Peyer's patch (tissue), 4 donors: ENCODE measurements around the gene USP43. TPM values are rescaled to one million over a fixed set of nuclear protein-coding genes. Genes with fewer than 3 reads are reported as not detected.
"Not testable (repeated sequence)": the region's sequence is repeated elsewhere in the genome, so short reads cannot be mapped to it uniquely, and the experiment has no call there.

Experiments
- DNase-seq, 3 donors: peaks; one replicate each; pipeline ENCODE4 v3.0.0-alpha.2; 2017 to 2019
- H3K27ac ChIP-seq, 4 donors: fragments of 200-600 bp; sonication (generic); one replicate each; pipeline ENCODE4 v1.5.1; 2016 to 2019
- H3K27me3 ChIP-seq, 2 donors: fragments of 200-600 bp; sonication (generic); one replicate each; pipeline ENCODE4 v1.5.1; 2019
- H3K36me3 ChIP-seq, 3 donors: fragments of 200-600 bp; sonication (generic); one replicate each; pipeline ENCODE4 v1.5.1; 2016 to 2019
- H3K4me1 ChIP-seq, 4 donors: fragments of 200-600 bp; sonication (generic); one replicate each; pipeline ENCODE4 v1.5.1; 2016 to 2019
- H3K4me3 ChIP-seq, 4 donors: fragments of 200-600 bp; sonication (generic); 1 replicate in 3 of 4; 2 replicates in 1 of 4; pipeline ENCODE4 v1.5.1; 2016 to 2019; ENCODE audit warnings: mild to moderate bottlenecking in 1 of 4
- H3K9me3 ChIP-seq, 4 donors: fragments of 200-600 bp; sonication (generic); one replicate each; pipeline ENCODE4 v1.5.1; 2016 to 2019; ENCODE audit warnings: mild to moderate bottlenecking in 1 of 4
- CTCF ChIP-seq, 6 experiments: fragments of 450-650 bp in 4 of 6; fragments of 200-600 bp in 2 of 6; sonication (generic) in 1 of 6; IDR thresholded peaks; one replicate each; pipeline ENCODE4 v1.5.1; 2017 to 2019; ENCODE audit warnings: antibody characterized with exemption in 6 of 6, mild to moderate bottlenecking in 3 of 6, moderate library complexity in 1 of 6
- POLR2A ChIP-seq, 2 donors: fragments of 450-650 bp; IDR thresholded peaks; one replicate each; pipeline ENCODE4 v1.5.1; 2017; ENCODE audit warnings: antibody characterized with exemption in 2 of 2, mild to moderate bottlenecking in 2 of 2, moderate library complexity in 2 of 2
- total RNA-seq, 4 donors: library from RNA; depleted of rRNA; stranded (reverse); fragments of >200 nt; gene quantifications; one replicate each; pipeline ENCODE4 v1.1.0, GENCODE V29; 2016

The USP43 gene
- total RNA-seq, 4 donors from 2014 or later: 7.4 to 34.8 (median 21.5) TPM

- H3K4me3 ChIP-seq: peak overlapping the region in 3 of 4 donors; percentile 44 to 90 (median 64)
- no peak for TF ChIP-seq POLR2A (IDR thresholded peaks at IDR 0.05)
- no peak for TF ChIP-seq CTCF (IDR thresholded peaks at IDR 0.05)
Observed at GRCh38 chr17:9647014-9647413, 1.7 kb downstream of the USP43 start.

GRCh38 chr17:9648521-9649110 lies 3.3 kb downstream of the USP43 start:
- Histone ChIP-seq H3K27ac (no peak overlapping the region), H3K4me1 (peaks cover 0 to 15% (median 0%) of the 10 kb centered on the region in 4 donors), H3K36me3 (no peaks in the 10 kb centered on the region), H3K27me3 (no peaks in the 10 kb centered on the region), H3K9me3 (no peaks in the 10 kb centered on the region), H3K4me3 (no peak overlapping the region)
- no peak for TF ChIP-seq CTCF (IDR thresholded peaks at IDR 0.05)
- no peak for TF ChIP-seq POLR2A (IDR thresholded peaks at IDR 0.05)
- DNase-seq: no peak

More at GRCh38 chr17:9647014-9647413, 1.7 kb downstream of the USP43 start:
- H3K9me3 ChIP-seq: no peaks in the 10 kb centered on the region
- DNase-seq: no peak
- H3K36me3 ChIP-seq: no peaks in the 10 kb centered on the region
- H3K27me3 ChIP-seq: no peaks in the 10 kb centered on the region
- H3K27ac ChIP-seq: no peak overlapping the region
- peaks cover 0 to 15% (median 0%) of the 10 kb centered on the region in 4 donors for H3K4me1 ChIP-seq

- peak in 1 of 3 donors; percentile 50 for DNase-seq
- H3K4me3 ChIP-seq: no peak overlapping the region
- H3K36me3 ChIP-seq: no peaks in the 10 kb centered on the region
- H3K27ac ChIP-seq: peak overlapping the region in 1 of 4 donors; percentile 33
- no peak for TF ChIP-seq CTCF (IDR thresholded peaks at IDR 0.05)
- no peak for TF ChIP-seq POLR2A (IDR thresholded peaks at IDR 0.05)
- no peaks in the 10 kb centered on the region for H3K27me3 ChIP-seq
- H3K9me3 ChIP-seq: no peaks in the 10 kb centered on the region
- peaks cover 0 to 7% (median 0%) of the 10 kb centered on the region in 4 donors for H3K4me1 ChIP-seq
Observed at GRCh38 chr17:9658593-9659211, 13.4 kb downstream of the USP43 start.

- Histone ChIP-seq H3K4me1 (peaks cover 0 to 7% (median 0%) of the 10 kb centered on the region in 4 donors), H3K4me3 (no peak overlapping the region), H3K27me3 (no peaks in the 10 kb centered on the region), H3K27ac (no peak overlapping the region), H3K9me3 (no peaks in the 10 kb centered on the region), H3K36me3 (no peaks in the 10 kb centered on the region)
- TF ChIP-seq POLR2A (IDR thresholded peaks at IDR 0.05) (no peak), CTCF (IDR thresholded peaks at IDR 0.05) (no peak)
- DNase-seq: no peak
Observed at GRCh38 chr17:9661027-9661426, 15.7 kb downstream of the USP43 start.

GRCh38 chr17:9663511-9663910 lies 18.2 kb downstream of the USP43 start:
- H3K27me3 ChIP-seq, H3K36me3 ChIP-seq, DNase-seq, H3K9me3 ChIP-seq, H3K27ac ChIP-seq, H3K4me3 ChIP-seq, H3K4me1 ChIP-seq: not testable (repeated sequence)

GRCh38 chr17:9666461-9667050 lies 21.2 kb downstream of the USP43 start:
- H3K27ac ChIP-seq: no peak overlapping the region
- no peak for DNase-seq
- no peaks in the 10 kb centered on the region for H3K36me3 ChIP-seq
- no peaks in the 10 kb centered on the region for H3K27me3 ChIP-seq
- H3K4me1 ChIP-seq: peaks cover 0 to 5% (median 0%) of the 10 kb centered on the region in 4 donors
- no peaks in the 10 kb centered on the region for H3K9me3 ChIP-seq
- H3K4me3 ChIP-seq: no peak overlapping the region
- no peak for TF ChIP-seq POLR2A (IDR thresholded peaks at IDR 0.05)
